Measurements from ENCODE around the gene SOX18. TPM values are rescaled to one million over a fixed set of nuclear protein-coding genes. Genes with fewer than 3 reads are reported as not detected.

Gene SOX18
- total and polyA plus RNA-seq, 2 of the 4 experiments (the other 2 are of a cell fraction) = not detected

GRCh38 chr20:64080813-64081623 is 31.6 kb upstream of the SOX18 start:
- intact Hi-C loops (cut with micrococcal nuclease) = no loop called here
- no peak overlapping the region for H2BK15ac ChIP-seq (ENCODE audit: low read depth, low read length)
- no peak overlapping the region for H2BK20ac ChIP-seq (ENCODE audit: low read depth, low read length)
- peaks cover 15% of the 10 kb centered on the region for H4K20me1 ChIP-seq (ENCODE audit: insufficient read depth, low read length)
- 82% methylated on average over 5 of the region's 17 CpGs; no CpG with 5 or more reads in 1 of the 2 experiments for WGBS, 2 experiments (ENCODE audit: extremely low coverage in 2 of 2, insufficient read length in 1 of 2)
- in situ Hi-C loops (cut with MboI; ENCODE audit: low sequenced_read_pairs) = no loop called here
- dilution Hi-C loops (cut with HindIII; ENCODE audit: low sequenced_read_pairs, unreplicated experiment) = no loop called here
- H3K23ac ChIP-seq (ENCODE audit: low read depth, low read length) = no peak overlapping the region
- H3K27ac ChIP-seq (ENCODE audit: insufficient read depth, low read length) = no peak overlapping the region
- peaks cover 3% of the 10 kb centered on the region; the same call in 1 of the 2 replicates for H3K36me3 ChIP-seq (ENCODE audit: control insufficient read depth, insufficient read depth, low read length)
- ATAC-seq (ENCODE audit: low read depth) (no peak), DNase-seq (no peak)
- TF ChIP-seq FOS (IDR thresholded peaks at IDR 0.05; ENCODE audit: low read depth, low read length) (no peak), SMC3 (IDR thresholded peaks at IDR 0.05; ENCODE audit: low read depth, low read length) (no peak), MXI1 (IDR thresholded peaks at IDR 0.05; ENCODE audit: borderline replicate concordance, low read depth, low read length) (no peak), MAFK (IDR thresholded peaks at IDR 0.05; ENCODE audit: low read depth, low read length) (no peak), BHLHE40 (IDR thresholded peaks at IDR 0.05; ENCODE audit: low read depth, low read length) (no peak), USF2 (IDR thresholded peaks at IDR 0.05; ENCODE audit: low read depth, low read length) (no peak), CEBPB (IDR thresholded peaks at IDR 0.05; ENCODE audit: low read depth, low read length) (no peak), CHD1 (IDR thresholded peaks at IDR 0.05; ENCODE audit: low read depth, low read length) (no peak), MAZ (IDR thresholded peaks at IDR 0.05; ENCODE audit: borderline replicate concordance, low read depth, low read length) (no peak)
- H3K9me1 ChIP-seq (ENCODE audit: insufficient read depth, low read length) = no peaks in the 10 kb centered on the region
- H3K4ac ChIP-seq (ENCODE audit: low read depth, low read length) = no peak overlapping the region
- CTCF ChIA-PET = interaction anchor here (0.6 kb wide), 1 partner anchor 22 kb away, joined by 3 read pairs; no protein-coding TSS in a partner anchor
- H3K9ac ChIP-seq (ENCODE audit: low read depth, low read length) = no peak overlapping the region
- peaks cover 17% of the 10 kb centered on the region for H3K4me1 ChIP-seq (ENCODE audit: control insufficient read depth, insufficient read depth, low read length)
- H3K4me2 ChIP-seq (ENCODE audit: low read depth, low read length) = no peak overlapping the region; the same call in 1 of the 2 replicates
- H3K56ac ChIP-seq (ENCODE audit: extremely low read depth, insufficient read depth, low read length) = no peak overlapping the region
- H4K8ac ChIP-seq (ENCODE audit: low read depth in 2 of 2, low read length in 2 of 2) = no peak overlapping the region
- no peak overlapping the region for H3K18ac ChIP-seq (ENCODE audit: low read depth, low read length)
- no peak overlapping the region; the same call in 1 of the 2 replicates for H3K14ac ChIP-seq (replicated peaks; ENCODE audit: low read depth, low read length)
- no peak overlapping the region for H4K5ac ChIP-seq (ENCODE audit: low read depth, low read length)
- H3K79me1 ChIP-seq (ENCODE audit: low read depth in 1 of 2, low read length in 2 of 2) = peaks cover 6 to 8% of the 10 kb centered on the region in 2 experiments; a peak in 3 of 4 replicates
- no peak overlapping the region for H2BK5ac ChIP-seq (ENCODE audit: low read depth, low read length, poor library complexity, severe bottlenecking)
- POLR2A ChIA-PET (ENCODE audit: unreplicated experiment) = no interaction called here
- H2BK120ac ChIP-seq (ENCODE audit: low read depth, low read length) = no peak overlapping the region
- H2AK5ac ChIP-seq (ENCODE audit: low read depth, low read length) = no peak overlapping the region
- H4K91ac ChIP-seq (ENCODE audit: insufficient read depth, low read depth, low read length) = no peak overlapping the region
- no peak overlapping the region for H3K4me3 ChIP-seq (ENCODE audit: insufficient read depth, low read depth, low read length)
- H3K9me3 ChIP-seq (ENCODE audit: control insufficient read depth, insufficient read depth, low read length) = peaks cover 1% of the 10 kb centered on the region; the same call in 1 of the 2 replicates
- peak overlapping the region; percentile 83 for H2AFZ ChIP-seq (replicated peaks; ENCODE audit: low read length, poor library complexity)
- H3K27me3 ChIP-seq (ENCODE audit: control insufficient read depth, insufficient read depth, low read length) = peaks cover 34% of the 10 kb centered on the region
- BruUV-seq (replicated peaks) = no TSS peak
- H2AK9ac ChIP-seq (replicated peaks; ENCODE audit: low read depth, low read length, poor library complexity) = no peak overlapping the region
